ENCODE data around the gene RADIL.

GRCh38 chr7:4883033-4883371 is 514 bp downstream of the RADIL start:
- TF ChIP-seq, protein P1, sequence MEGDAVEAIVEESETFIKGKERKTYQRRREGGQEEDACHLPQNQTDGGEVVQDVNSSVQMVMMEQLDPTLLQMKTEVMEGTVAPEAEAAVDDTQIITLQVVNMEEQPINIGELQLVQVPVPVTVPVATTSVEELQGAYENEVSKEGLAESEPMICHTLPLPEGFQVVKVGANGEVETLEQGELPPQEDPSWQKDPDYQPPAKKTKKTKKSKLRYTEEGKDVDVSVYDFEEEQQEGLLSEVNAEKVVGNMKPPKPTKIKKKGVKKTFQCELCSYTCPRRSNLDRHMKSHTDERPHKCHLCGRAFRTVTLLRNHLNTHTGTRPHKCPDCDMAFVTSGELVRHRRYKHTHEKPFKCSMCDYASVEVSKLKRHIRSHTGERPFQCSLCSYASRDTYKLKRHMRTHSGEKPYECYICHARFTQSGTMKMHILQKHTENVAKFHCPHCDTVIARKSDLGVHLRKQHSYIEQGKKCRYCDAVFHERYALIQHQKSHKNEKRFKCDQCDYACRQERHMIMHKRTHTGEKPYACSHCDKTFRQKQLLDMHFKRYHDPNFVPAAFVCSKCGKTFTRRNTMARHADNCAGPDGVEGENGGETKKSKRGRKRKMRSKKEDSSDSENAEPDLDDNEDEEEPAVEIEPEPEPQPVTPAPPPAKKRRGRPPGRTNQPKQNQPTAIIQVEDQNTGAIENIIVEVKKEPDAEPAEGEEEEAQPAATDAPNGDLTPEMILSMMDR (IDR thresholded peaks at IDR 0.05; ENCODE audit: low read depth, low read length, poor library complexity, severe bottlenecking) = no peak
- no peak for TF ChIP-seq EZH2phosphoT487 (IDR thresholded peaks at IDR 0.05; ENCODE audit: borderline replicate concordance, low read length)
